Pancreas (tissue), 10 donors: Measurements from ENCODE around the gene RHOBTB1. TPM values are rescaled to one million over a fixed set of nuclear protein-coding genes. Genes with fewer than 3 reads are reported as not detected.

Experiments
- ATAC-seq, 4 donors: fragments of 200-7000 bp; cut with Tn5 transposase; one replicate each; pipeline versions ENCODE4 v1.8.0 to v1.9.1; 2020; ENCODE audit warnings: mild to moderate bottlenecking in 4 of 4, moderate library complexity in 4 of 4
- DNase-seq, 6 donors: peaks; one replicate each; pipeline ENCODE4 v3.0.0-alpha.2; 2020
- FAIRE-seq: peaks from 2 replicates; lab custom pipeline; 2012; peaks lifted over from hg19 to GRCh38; lab: Jason Lieb, UNC
- H3K27ac ChIP-seq, 4 donors: fragments of 200-600 bp; sonication (generic); 1 replicate in 3 of 4; 2 replicates in 1 of 4; pipeline versions ENCODE4 v1.5.0 to v1.8.0; 2020
- H3K27me3 ChIP-seq, 4 donors: fragments of 200-600 bp; one replicate each; pipeline ENCODE4 v1.8.0; 2021
- H3K36me3 ChIP-seq, 3 donors: fragments of 200-600 bp; sonication (generic) in 1 of 3; one replicate each; pipeline versions ENCODE4 v1.5.0 to v1.8.0; 2020 to 2021
- H3K4me1 ChIP-seq, 3 donors: fragments of 200-600 bp; one replicate each; pipeline ENCODE4 v1.8.0; 2021
- H3K4me3 ChIP-seq, 4 donors: fragments of 200-600 bp; sonication (generic) in 2 of 4; one replicate each; pipeline versions ENCODE4 v1.5.0 to v1.8.0; 2020 to 2021
- H3K9me3 ChIP-seq, 4 donors: fragments of 200-600 bp; one replicate each; pipeline ENCODE4 v1.8.0; 2021
- WGBS, 2 donors: extraction: QIAGEN DNeasy Blood & Tissue Kit; methylation state at CpG; one replicate each; pipeline ENCODE4 v1.1.7; 2013; 5-methylcytosine and 5-hydroxymethylcytosine counted together
- intact Hi-C, 3 donors: fragments of 100-400 bp; cut with DNase I; formaldehyde crosslinking; loops; one replicate each; pipeline versions ENCODE4 v1.11.1 to v1.14.2; 2022
- polyA plus RNA-seq, 2 donors: library from polyadenylated mRNA; stranded (reverse); fragments of 200-250 nt; gene quantifications; one replicate each; pipeline ENCODE4 v1.2.3, GENCODE V29; 2013
- total RNA-seq, 6 donors: library from RNA; stranded (reverse); fragmentation: NEBNext Ultra II Directional in 4 of 6; extraction: Animal tissue kit (Norgen Biotek cat#: 25700) in 4 of 6; gene quantifications; one replicate each; pipeline versions ENCODE4 v1.2.1 to v1.2.4, GENCODE V29; 2021 to 2023
- TF ChIP-seq, protein P1 (sequence below), 4 donors: fragments of 200-600 bp; sonication (generic) in 3 of 4; IDR thresholded peaks; one replicate each; pipeline versions ENCODE4 v1.5.0 to v1.8.0; 2021; ENCODE audit warnings: antibody characterized with exemption in 4 of 4
- donor health status: healthy with polysubstance abuse.
- donor health status: DM: no; HTN: no; CAD: no; lungs with moderate emphysema.
- donor health status: DM: no; HTN: no; CAD: no.
- donor health status: control.
- donor health status: control.
- donor health status: Bipolar disorder and iron deficiency.
- donor health status: DM: yes; HTN: yes; CAD: no.
- donor health status: DM: no; HTN: no; CAD: no.
- donor health status: DM: no; HTN: no; CAD: no.
- donor health status: DM: yes; HTN: yes; CAD: no.

RHOBTB1 gene
- total and polyA plus RNA-seq, 8 donors: 4.0 to 11.3 (median 7.0) TPM

DNA sequence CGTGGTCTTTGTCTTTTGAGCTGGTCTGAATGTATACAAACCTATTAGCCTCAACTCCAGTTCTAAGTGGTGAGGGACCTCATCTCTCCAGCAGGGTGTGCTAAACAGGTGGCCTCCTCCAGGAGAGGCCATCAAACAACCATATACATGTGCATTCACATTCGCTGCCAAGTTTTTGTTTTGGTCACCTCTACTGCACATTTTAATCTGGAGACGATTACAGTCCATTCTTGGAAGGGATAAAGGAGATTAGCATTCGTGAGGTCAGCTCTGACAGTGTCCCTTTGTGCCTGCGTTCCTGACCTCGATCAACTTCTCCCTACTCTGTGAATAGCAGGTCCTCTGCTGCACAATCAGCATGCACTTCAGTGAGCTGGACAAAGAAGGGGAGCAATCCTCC, 60.8 kb downstream of the RHOBTB1 start:
- ATAC-seq (peak; percentile 80 to 92 (median 89)), FAIRE-seq (no peak), DNase-seq (peak in 3 of 6 donors; percentile 17 to 46 (median 21))
- Histone ChIP-seq H3K36me3 (no peaks in the 10 kb centered on the region), H3K9me3 (no peaks in the 10 kb centered on the region), H3K27me3 (no peaks in the 10 kb centered on the region), H3K4me1 (no peaks in the 10 kb centered on the region), H3K27ac (no peak overlapping the region), H3K4me3 (no peak overlapping the region)
- TF ChIP-seq, protein P1, sequence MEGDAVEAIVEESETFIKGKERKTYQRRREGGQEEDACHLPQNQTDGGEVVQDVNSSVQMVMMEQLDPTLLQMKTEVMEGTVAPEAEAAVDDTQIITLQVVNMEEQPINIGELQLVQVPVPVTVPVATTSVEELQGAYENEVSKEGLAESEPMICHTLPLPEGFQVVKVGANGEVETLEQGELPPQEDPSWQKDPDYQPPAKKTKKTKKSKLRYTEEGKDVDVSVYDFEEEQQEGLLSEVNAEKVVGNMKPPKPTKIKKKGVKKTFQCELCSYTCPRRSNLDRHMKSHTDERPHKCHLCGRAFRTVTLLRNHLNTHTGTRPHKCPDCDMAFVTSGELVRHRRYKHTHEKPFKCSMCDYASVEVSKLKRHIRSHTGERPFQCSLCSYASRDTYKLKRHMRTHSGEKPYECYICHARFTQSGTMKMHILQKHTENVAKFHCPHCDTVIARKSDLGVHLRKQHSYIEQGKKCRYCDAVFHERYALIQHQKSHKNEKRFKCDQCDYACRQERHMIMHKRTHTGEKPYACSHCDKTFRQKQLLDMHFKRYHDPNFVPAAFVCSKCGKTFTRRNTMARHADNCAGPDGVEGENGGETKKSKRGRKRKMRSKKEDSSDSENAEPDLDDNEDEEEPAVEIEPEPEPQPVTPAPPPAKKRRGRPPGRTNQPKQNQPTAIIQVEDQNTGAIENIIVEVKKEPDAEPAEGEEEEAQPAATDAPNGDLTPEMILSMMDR (IDR thresholded peaks at IDR 0.05): peak; percentile 7 to 26 (median 14)
- intact Hi-C loops: loop anchor here in 1 of 3 donors (10.0 kb wide), 1 partner anchor 82 kb away; no protein-coding TSS in a partner anchor
- 43 to 49% methylated on average over 6 of the region's 6 CpGs for WGBS, 2 donors

DNA sequence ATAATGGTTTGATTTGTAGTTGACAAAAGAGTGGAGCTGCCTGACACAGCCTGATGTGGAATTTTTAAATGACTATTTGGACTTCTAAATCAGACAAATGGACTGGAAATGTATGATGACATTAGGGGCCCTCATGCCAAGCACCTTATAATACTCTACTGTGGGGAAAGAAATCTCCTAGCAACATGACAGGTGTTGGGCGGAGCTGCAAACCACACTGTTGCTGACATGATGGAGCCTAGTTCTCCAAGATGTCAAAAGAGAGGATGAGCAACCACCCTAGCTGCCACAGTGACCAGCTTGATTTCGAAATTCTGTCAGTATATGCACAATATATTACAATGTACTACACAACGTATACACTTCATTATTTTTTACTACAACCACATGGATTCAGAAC, 65.8 kb downstream of the RHOBTB1 start:
- DNase-seq (no peak), ATAC-seq (peak in 3 of 4 donors; percentile 20 to 77 (median 58)), FAIRE-seq (no peak)
- H3K9me3 ChIP-seq: no peaks in the 10 kb centered on the region
- no peak overlapping the region for H3K4me3 ChIP-seq
- H3K36me3 ChIP-seq: no peaks in the 10 kb centered on the region
- peaks cover 0 to 9% (median 4%) of the 10 kb centered on the region in 3 donors for H3K4me1 ChIP-seq
- no peaks in the 10 kb centered on the region for H3K27me3 ChIP-seq
- intact Hi-C loops: no loop called here
- TF ChIP-seq, protein P1 (IDR thresholded peaks at IDR 0.05): no peak
- H3K27ac ChIP-seq: no peak overlapping the region
- WGBS, 2 donors: 87 to 92% methylated on average over 3 of the region's 3 CpGs

- Histone ChIP-seq H3K4me1 (peaks cover 0 to 9% (median 4%) of the 10 kb centered on the region in 3 donors), H3K27ac (no peak overlapping the region), H3K4me3 (no peak overlapping the region), H3K36me3 (no peaks in the 10 kb centered on the region), H3K27me3 (no peaks in the 10 kb centered on the region), H3K9me3 (no peaks in the 10 kb centered on the region)
- TF ChIP-seq, protein P1 (IDR thresholded peaks at IDR 0.05): no peak
- FAIRE-seq (no peak), ATAC-seq (peak in 1 of 4 donors; percentile 46), DNase-seq (no peak)
- WGBS, 2 donors: 83% methylated on average over 2 of the region's 2 CpGs
- intact Hi-C loops: no loop called here
Observed at GRCh38 chr10:60877777-60878120, 66.2 kb downstream of the RHOBTB1 start.

DNA sequence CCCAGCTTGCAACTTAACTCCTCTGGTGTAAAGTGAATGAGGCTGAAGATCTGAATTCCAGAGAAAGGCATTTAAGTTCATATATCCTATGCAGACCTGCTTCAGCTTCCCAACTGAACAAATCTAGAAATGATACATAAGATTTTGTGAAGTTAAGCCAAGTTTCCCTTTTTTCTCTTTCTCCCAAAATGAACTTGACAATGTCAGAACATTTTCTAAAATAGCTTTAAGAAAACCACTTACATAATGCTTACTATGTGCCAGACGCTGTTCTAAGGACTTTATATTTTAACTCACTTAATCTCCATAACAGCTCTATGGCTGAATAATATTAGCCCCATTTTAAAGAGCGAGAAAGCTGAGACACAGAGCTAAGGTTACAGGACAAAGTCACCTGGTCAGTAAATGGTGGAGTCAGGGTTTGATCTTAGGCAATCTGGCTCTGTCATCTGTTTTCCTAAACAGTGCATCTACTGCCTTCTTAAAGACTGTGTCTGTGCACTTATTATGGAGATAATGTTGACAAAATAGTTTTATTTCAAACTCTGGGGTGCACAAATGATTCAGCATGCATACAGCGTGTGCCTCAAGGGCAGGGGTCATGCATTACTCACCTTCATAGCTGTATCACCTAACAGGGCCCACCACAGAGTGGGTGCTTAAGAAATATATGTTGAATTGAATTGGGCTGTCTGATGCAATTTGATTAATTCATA, 66.8 kb downstream of the RHOBTB1 start:
- Histone ChIP-seq H3K4me3 (no peak overlapping the region), H3K27ac (no peak overlapping the region), H3K27me3 (no peaks in the 10 kb centered on the region), H3K9me3 (no peaks in the 10 kb centered on the region), H3K36me3 (no peaks in the 10 kb centered on the region), H3K4me1 (peaks cover 0 to 9% (median 4%) of the 10 kb centered on the region in 3 donors)
- FAIRE-seq (no peak), ATAC-seq (peak in 1 of 4 donors; percentile 15), DNase-seq (no peak)
- TF ChIP-seq, protein P1 (IDR thresholded peaks at IDR 0.05): no peak
- 75 to 82% methylated on average over 3 of the region's 3 CpGs for WGBS, 2 donors
- intact Hi-C loops: no loop called here

DNA sequence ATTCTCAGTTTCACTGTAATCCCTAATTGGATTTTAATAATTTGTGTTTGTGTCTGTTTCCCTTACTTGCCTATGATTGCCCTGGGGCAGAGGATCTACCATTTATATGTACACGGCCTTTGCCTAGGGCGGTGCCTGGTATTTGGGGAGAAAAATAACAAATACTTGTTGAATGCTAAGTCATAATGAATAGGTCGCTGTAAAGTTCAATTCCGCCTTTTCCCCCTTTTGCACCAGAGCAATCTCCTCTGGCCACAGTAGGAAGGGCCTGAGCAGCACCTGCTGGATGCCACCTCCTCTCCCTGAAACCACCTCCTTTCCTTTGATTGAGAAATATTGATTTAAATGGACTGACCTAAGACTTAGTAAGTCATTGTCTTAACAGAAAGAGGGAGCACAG, 70.2 kb downstream of the RHOBTB1 start:
- Histone ChIP-seq H3K4me1 (peaks cover 0 to 9% (median 4%) of the 10 kb centered on the region in 3 donors), H3K4me3 (no peak overlapping the region), H3K27me3 (no peaks in the 10 kb centered on the region), H3K27ac (no peak overlapping the region), H3K36me3 (peaks cover 0 to 10% (median 0%) of the 10 kb centered on the region in 3 donors), H3K9me3 (no peaks in the 10 kb centered on the region)
- ATAC-seq: no peak
- 93 to 98% methylated on average over 4 of the region's 4 CpGs for WGBS, 2 donors
- no peak for FAIRE-seq
- no peak for DNase-seq
- intact Hi-C loops: no loop called here
- TF ChIP-seq, protein P1 (IDR thresholded peaks at IDR 0.05): no peak
